ENCODE data around the gene WDFY3.

- TF ChIP-seq CTCF (IDR thresholded peaks at IDR 0.05), result no peak
- no peak for TF ChIP-seq EZH2phosphoT487 (IDR thresholded peaks at IDR 0.05)
Measured at GRCh38 chr4:84648178-84648577, 318.3 kb downstream of the WDFY3 start.
